Amniotic epithelial cell (primary cell): ENCODE results near the gene CARHSP1.
"Not testable (repeated sequence)": the region's sequence is repeated elsewhere in the genome, so short reads cannot be mapped to it uniquely, and the experiment has no call there.

Experiments
- DNase-seq: peaks from one replicate; pipeline ENCODE4 v3.0.0-alpha.2; 2010; ENCODE audit warnings: low read depth

CARHSP1 gene

DNA sequence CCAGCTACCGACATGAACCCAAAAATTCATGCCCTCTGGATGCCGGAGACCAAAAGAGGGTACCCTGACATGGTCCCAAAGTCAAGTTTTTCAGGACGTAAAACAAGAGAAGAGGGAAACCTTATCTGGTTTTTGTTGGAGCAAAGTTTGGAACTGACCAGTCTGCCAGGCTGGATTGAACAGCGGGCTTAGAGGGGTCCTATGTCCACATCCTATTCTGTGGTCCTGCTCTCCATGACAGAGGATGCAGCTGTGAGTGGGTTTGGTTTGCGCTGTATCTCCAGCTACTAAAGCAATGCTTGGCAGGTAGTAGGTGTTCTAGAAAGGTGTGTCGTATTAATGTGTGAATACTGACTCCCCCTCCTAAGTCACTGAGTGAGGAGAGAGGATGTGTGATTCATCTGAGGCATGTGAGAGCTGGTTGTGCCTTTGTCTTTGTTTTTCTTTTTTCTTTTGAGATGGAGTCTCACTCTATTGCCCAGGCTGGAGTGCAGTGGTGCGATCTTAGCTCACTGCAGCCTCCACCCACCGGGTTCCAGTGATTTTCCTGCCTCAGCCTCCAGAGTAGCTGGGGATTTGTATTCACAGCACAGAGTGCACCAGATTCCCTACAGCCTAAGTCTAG, 40.2 kb downstream of the CARHSP1 start:
- no peak for DNase-seq

DNA sequence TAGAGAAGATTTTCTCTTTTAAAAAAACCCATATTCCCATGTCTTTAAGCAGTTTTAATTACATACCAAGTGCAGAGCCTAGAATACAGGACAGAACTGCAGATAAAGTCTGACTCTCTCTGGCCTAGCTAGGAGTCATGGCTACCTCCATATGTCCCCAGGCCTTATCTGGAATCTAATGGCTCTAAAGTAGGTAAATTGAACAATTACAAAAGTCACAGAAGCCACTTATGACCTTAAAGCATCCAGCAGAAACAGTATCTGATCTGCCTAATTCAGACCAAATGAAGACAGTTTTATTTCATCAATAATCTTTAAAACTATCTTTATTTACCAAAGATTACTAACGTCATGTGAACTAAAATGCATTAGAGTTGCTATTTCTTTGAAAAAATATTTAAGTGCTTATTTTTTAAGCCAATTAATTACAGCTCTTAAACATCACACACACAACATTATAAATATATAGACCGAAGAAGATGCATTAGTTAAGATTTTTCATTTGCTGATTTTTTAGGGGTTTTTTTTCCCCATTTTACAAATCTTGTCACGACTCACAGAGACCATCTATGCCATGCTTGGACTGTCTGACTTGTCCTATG, 42.4 kb downstream of the CARHSP1 start:
- no peak for DNase-seq

DNA sequence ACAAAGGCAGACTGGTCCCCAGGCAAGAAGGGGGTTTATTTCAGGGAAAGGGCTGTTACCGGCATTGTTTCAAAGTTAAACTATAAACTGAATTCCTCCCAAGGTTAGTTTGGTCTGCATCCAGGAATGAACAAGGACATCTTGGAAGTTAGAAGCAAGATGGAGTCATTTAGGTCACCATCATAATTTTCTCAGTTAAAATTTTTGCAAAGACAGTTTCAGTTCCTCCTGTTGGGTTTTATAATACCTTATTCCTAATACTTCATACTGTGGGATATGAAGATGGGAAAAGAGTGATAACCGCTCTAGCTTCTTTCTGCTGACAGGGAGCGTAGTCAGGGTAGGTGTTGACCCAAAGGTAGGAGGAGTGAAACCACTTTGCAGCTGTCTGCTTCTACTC, 46.4 kb downstream of the CARHSP1 start:
- DNase-seq = no peak

DNA sequence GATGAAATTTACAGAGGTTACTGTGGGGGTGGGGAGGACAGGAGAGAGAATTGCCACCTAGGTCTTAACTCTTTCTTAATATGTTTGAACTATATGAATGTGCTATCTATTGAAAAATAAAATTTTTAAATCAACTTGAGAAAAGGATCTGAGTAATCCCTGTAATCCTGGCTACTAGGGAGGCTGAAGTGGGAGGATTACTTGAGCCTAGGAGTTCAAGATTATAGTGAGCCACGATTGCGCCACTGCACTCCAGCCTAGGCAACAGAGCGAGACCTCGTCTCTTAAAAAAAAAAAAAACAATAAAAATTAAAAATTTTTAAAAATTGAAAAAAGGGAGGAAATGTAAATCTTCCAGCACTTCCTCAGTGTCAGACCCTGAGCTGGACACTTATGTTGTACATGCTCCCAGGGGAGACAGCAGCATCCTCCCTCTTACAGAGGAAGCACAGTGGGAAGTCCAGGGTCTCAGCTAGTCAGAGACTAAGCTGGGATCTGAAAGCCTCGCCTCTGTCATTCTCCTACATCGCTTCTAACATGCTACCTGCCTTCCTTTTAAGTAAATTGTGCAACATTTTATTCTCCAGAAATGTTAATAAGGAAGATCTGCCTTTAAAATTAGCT, 49.3 kb downstream of the CARHSP1 start:
- peak; percentile 58 for DNase-seq

DNA sequence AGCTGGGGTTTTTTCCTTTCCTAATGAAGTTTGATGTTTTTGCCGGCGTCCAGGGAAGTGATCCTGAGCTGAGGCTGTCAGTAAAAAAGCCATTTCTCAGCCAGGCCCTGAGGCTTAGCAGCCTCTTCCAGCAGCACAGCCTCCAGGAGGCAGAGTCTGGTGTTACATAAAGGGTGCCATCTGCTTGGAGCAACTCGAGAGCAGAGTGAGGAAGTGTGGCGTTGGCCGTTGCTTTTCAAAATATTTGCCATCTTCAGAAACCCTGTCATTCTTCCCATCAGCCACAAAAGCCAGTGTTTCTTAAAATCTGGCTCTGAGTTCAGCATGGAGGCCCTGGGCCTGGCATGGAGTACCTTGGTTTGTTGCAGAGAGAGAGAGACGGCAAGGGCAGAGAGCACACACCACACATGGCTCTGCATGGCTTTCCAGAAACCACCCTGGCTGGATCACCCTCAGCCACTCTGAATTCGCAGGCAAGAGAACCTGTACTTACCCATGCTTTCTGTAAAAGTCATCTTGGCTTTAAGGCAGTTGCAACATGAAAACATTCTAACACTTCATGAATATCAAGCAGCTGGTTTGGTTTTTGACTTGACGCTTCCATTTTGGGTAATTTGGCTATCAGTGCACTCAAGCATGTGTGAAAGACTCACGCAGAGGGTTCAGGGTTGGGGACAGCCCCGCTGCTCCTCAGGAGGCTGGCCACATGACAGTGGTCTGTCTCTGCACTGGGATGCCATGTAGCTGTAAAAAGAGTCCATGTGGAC, 50.1 kb downstream of the CARHSP1 start:
- DNase-seq = no peak

DNA sequence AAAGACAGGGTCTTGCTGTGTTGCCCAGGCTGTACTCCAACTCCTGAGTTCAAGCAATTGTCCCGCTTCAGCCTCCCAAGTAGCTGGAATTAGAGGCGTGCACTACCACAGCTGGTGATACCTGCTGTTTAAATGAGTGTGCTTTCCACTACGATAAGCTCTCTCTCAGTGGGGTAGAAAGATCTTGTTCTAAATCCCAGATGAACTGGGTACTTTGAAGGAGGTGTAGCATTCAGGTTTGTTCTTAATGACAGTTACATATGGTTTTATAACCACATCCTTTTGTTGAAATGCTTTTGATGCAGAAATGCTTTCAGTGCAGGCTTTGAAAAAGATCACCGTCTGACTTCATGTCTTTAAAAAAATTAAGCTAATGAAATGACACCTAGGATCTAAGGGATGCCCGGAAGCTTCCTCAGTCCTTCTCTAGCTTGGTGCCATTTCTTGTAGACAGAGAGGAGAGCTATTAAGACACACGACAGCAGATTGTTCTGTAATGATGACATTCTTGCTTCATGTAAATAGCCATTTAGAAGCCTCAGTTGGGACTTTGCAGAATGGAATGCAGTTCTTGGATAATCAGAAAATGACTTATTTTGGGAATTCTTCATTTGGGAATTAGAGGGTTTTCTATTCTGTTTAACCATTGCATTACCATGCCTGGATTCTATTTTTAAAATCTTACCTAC, 51.7 kb downstream of the CARHSP1 start:
- no peak for DNase-seq

DNA sequence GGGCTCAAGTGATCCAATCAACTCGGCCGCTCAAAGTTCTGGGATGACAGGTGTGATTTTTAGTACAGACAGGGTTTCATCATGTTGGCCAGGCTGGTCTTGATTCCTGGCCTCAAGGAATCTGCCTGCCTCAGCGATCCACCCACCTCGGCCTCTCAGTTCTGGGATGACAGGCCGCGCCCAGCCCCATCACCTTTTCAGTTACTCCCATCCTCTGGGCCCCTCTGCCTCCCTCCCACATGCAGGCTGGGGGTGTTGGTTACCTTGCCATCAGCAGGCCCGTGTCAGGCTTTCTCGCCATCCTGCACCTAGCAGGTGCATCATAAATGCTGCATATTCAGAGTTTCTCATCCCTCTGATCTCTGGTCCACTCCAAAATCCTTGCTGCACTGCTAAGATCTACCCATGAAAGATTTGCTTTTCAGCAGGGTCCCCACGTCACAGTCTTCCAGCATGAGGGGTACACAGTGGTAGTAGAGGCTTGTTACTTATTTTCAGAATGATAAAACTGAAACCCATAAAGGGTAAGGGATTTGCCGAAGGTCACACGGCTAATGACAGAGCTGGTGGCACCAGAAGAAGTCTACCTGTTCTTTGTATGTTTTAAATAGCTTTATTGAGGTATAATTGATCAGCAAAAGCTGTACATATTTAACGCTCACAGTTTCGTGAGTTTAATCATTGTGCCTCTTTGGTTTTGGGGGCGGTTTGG, 54.6 kb downstream of the CARHSP1 start:
- no peak for DNase-seq

DNA sequence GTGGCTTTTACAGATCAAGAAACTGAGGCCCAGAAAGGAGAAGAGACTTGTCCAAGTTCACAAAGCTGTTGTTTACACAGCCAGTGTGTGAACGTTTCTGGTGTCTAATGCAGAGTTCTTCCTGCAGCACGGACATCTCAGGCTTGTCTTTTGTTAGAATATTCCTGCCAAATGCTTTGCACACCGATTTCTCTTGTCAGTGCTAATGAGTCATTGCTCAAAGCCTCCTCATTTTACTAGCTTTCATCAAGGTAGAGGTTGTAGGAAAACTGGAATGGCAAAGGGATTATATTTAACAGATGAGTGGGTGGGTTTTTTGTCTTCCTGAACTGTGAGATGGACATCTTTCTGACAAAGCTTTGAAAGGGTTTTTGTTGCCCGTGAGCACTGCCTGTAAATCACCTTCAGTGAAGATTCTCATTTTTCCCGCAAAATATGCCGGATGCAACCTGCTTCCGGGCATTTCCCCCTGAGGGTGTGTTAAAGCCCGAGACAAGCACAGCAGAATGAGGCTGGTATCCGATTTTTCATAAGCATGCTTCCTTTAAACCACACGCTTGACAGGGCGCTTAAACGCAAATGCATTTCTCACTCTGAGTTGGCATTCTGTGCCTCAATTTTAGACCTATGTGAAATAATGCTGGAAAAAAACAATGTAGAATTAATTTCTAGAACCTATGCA, 56.5 kb downstream of the CARHSP1 start:
- no peak for DNase-seq

DNA sequence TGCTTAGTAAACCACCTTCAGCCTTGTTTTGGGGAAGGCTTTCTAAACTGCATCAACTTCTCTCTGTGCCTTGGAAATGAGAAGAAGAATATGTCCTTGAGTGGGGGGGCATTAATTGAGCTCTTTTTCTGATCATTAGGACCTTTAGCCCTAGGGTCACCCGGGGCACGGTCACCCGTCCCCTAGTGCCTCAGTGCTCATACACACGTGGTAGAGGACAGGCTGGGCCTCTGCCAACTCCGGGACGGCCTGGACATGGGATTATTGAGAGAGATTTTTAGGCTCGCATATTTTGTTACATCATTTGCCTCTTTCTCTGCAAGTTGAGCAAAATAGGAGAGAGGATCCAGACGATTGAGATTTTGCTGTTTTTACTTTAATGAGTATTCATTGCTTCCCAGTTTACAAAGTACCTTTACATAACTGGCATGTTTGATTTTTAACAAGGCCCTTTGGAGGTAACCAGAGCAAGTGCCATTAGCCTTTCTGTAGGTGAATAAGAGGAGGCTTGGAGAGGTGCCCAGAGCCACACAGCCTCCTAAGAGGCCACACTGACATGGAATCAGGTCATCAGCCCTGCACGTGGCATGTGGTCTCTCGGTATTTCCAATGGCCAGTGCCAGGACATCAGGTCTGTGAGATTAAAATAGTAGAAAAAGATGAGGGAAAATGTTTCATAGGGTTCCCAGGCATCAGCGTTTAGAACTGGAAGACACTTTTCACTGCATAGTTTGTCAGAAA, 60.0 kb downstream of the CARHSP1 start:
- no peak for DNase-seq

DNA sequence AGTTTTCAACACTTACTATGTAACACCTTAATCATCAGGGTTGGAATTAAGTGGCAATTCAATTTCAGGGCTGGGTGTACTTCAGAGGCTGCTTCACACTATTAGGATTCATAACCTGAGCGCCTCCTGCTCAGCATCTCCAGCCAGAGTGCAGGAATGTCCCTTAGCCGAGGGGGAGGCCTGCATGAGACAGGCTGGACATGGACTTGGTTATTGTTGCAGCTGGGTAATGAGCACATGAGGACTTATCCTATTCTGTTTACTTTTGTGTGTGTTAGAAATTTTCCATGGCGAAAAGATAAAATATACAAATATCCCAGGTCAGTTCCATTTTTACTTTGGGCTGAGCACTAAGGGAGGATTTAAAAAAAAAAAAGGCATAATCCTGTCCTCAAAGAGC, 60.8 kb downstream of the CARHSP1 start:
- DNase-seq = no peak

DNA sequence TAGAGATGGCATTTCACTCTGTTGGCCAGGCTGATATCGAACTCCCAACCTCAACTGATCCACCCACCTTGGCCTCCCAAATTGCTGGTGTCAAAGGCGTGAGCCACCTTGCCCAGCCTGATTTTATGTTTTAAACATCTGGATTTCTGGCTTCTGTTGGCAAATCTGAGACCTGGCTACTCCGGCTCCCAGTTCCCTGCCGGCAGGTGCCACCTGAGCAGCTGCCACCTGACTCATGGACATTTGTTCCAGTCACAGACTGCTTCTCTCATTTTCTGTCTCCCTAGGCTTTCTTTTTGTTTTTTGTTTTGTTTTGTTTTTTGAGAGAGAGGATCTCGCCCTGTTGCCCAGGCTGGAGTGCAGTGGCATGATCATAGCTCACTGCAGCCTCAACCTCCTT, 61.6 kb downstream of the CARHSP1 start:
- DNase-seq = no peak

DNA sequence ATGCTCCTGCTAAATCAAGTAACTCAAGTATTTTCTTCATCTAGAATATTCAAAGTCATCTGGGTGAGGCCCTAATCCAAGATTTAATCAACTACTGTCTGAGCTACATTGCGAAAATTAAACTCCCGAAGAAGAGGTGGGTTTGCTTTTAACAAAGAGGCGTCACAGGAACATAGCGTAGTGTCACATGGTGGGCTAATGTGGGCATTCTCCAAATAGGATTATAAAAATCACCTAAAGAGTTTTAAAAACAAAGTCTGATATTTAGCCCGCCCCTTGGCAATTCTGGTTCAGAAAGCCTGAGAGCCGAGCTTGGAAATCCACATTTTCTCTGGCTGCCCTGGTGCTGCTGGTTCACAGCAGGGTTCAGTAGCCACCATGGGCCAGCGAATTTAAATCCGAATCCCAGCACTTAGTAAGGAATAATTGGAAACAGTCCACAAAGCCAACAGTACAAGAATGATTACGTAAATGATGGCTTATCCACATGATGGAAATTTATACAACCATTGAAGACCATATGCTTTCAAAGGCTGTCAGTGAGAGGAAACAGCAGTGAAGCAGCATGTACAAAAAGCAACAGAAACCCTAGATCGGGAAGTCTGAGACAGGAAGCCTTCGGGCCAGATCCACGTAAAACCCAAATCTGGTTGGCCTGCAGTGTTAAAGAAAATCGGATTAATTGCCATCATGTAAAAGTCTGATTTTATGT, 62.4 kb downstream of the CARHSP1 start:
- DNase-seq = no peak

DNA sequence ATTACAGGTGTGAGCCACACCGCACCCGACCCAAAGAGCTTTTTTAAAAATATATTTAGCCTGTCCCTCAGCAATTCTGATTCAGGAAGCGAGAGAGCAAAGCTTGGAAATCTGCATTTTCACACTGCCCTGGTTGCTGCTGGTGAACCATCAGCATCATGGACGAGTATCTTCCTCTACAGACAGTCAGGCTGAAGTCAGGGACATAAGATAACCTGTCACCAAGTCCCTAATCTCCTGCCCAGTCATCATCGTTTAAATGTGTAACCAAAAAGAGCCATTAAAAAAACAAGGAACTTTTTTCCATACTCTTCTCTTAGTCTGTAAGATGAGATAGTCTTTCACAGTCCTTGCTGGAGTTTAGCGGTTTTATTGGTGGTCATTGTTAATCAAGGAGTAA, 64.5 kb downstream of the CARHSP1 start:
- no peak for DNase-seq

DNA sequence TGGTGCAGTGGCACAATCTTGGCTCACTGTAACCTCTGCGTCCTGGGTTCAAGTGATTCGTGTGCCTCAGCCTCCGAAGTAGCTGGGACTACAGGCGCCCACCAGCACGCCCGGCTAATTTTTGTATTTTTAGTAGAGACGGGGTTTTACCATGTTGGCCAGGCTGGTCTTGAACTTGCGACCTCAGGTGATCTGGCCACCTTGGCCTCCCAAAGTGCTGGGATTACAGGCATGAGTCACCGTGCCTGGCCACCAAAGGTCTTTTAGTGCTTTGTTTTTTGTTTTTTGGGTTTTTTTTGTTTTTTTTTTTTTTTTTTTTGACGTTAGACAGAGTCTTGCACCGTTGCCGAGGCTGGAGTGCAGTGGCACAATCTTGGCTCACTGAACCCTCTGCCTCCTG, 65.1 kb downstream of the CARHSP1 start:
- DNase-seq = not testable (repeated sequence)
